ENCODE measurements around the gene SYNRG.
A peak's percentile ranks its signal among the peaks of the same experiment; 100 is the strongest.
"Not testable (repeated sequence)": the region's sequence is repeated elsewhere in the genome, so short reads cannot be mapped to it uniquely, and the experiment has no call there.

Gene SYNRG, protein sequence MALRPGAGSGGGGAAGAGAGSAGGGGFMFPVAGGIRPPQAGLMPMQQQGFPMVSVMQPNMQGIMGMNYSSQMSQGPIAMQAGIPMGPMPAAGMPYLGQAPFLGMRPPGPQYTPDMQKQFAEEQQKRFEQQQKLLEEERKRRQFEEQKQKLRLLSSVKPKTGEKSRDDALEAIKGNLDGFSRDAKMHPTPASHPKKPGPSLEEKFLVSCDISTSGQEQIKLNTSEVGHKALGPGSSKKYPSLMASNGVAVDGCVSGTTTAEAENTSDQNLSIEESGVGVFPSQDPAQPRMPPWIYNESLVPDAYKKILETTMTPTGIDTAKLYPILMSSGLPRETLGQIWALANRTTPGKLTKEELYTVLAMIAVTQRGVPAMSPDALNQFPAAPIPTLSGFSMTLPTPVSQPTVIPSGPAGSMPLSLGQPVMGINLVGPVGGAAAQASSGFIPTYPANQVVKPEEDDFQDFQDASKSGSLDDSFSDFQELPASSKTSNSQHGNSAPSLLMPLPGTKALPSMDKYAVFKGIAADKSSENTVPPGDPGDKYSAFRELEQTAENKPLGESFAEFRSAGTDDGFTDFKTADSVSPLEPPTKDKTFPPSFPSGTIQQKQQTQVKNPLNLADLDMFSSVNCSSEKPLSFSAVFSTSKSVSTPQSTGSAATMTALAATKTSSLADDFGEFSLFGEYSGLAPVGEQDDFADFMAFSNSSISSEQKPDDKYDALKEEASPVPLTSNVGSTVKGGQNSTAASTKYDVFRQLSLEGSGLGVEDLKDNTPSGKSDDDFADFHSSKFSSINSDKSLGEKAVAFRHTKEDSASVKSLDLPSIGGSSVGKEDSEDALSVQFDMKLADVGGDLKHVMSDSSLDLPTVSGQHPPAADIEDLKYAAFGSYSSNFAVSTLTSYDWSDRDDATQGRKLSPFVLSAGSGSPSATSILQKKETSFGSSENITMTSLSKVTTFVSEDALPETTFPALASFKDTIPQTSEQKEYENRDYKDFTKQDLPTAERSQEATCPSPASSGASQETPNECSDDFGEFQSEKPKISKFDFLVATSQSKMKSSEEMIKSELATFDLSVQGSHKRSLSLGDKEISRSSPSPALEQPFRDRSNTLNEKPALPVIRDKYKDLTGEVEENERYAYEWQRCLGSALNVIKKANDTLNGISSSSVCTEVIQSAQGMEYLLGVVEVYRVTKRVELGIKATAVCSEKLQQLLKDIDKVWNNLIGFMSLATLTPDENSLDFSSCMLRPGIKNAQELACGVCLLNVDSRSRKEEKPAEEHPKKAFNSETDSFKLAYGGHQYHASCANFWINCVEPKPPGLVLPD (N-terminal part only)

DNA sequence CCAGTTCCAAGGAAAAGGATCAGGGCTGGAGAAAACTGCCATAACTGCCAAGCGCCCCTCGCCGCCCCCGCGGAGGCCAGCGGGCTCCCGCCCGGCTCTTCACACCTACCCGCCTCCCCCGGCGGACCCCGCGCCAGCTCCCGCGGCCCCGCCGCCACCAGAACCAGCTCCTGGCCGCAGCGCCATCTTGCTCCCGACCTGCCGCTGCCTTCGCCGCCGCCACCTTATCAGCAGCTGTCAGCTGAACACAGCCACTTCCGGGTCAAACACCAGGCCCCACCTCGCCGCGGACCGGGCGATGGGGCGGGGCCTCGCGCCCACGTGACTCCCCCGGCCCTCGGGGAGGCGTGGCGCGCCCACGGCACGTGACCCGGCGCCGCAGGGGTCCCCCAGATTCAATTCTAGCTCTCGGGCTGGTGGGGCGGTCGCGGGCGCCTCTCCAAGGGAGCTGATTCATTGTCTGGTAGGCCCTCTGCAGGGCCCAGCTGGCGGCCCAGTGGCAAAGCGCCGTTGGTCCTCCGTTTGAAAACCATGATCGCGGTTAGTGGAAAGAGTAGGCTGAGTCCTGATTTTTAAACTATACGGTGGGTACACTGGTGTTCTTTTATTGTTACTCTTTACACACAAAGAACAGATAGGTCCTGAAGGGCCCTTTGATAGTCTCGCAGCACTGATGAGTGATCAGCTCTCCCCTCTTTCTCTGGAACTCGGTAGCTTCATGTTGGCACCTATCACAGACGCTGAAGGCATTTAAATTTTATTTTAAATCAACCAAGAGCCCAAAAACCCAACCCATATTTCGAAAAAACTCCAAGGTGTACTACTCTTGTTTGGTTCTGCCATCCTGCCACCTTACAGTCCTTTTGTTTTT is at the start of gene SYNRG:
Gene SYNRG, minus strand, starts transcription at position 249 of the 871 bp plus-strand sequence. Its CDS starts 63 bp downstream, at position 186.
- peak; percentile 97 for DNase-seq

DNA sequence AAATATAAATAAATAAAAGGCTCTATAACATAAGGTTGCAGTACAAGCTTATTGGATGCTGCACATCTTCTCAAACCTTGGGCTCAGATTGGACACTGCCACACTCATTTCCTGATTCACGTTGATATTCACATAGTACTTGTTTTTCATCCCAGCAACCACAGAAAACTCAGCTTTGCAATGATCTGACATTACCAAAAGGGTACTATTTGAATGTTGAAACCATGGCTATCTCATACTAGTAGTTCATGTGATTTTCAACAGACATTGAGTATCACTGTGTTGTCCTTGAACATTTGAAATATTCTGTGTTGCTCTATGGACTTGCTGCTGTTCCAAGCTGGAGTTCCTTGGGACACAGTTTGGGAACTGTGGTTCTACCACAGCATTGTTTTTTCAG is 48.0 kb upstream of the SYNRG start:
- no peak for DNase-seq

DNA sequence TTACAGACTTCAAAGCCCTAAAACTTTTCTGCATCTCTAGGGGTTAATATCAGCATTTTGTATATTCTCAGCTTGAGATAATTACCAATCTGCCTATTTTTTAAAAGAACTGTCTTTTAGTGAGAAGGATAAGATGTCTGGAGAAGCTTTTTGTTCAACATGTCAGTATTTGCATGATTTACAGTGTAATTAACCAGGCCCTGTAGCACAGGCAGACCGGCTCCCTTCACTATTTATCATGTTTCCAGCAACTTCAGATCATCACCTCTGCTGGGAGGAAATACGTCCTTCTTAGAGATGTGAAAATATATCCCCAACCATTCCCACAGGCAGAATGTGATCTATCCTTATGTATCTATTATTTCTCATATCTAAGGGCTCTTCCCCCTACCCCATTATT is 42.6 kb upstream of the SYNRG start:
- DNase-seq: no peak

DNA sequence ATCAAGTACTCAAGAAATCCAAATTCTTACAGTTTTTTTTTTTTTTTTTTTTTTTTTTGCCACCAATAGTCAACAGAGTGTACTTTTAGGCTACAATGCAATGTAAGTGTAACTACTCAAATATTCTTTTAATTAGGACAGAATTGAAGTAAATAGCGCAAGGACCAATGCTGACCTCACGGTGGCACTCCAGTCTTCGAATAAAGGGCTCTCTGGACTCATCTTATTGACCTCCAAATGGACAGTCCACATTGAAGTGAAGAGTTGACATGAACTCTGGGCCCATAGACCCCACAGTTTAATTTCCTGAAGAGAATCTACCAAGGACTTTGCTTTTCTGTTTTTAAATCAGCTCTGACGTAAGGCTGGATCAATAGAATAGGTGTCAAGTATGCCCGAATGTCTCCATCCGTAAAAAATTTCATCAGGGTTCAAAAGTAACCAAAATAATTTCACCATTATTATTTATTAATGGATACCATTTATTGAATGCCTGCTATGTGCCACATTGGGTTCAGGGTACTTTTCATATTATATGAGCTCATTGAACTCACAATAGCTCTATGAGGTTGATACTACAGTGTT is 41.3 kb upstream of the SYNRG start:
- no peak for DNase-seq

DNA sequence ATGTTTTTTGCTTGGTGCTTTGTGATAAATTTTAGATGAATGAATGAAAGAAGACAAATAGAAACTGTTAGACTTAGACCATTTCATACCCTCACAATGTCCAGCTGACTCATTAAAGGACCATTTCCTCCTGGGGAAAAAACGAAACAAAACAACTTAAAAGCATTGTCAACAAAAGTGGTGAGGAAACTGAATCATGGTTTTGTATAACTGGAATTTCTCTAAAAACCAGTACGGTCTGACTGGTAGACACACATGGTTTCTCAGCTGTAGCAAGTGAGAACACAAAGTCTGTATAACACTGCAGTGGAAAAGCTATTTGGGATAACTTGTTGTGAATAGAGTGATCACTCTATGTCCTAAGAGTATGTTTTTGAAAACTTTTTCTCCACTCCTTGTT is 39.3 kb upstream of the SYNRG start:
- peak; percentile 15 for DNase-seq

DNA sequence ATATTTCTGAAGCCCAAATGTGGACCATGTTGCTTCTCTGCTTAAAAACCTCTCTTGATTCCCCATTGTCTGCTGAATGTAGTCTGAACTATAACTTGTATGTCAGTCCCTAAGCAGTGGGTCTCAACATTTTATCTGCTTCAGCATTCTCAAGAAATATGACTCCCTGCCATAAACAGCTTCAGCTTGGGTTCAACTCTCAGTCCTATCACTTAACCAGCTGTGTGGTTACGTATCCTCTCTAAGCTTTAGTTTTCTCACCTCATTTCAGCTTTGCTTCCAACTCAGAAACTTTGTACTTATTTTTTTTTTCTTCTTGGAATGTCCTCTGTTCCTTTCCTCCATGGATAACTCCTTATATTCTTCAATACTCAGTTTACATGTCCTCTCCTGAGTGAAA is 38.6 kb upstream of the SYNRG start:
- DNase-seq: no peak

DNA sequence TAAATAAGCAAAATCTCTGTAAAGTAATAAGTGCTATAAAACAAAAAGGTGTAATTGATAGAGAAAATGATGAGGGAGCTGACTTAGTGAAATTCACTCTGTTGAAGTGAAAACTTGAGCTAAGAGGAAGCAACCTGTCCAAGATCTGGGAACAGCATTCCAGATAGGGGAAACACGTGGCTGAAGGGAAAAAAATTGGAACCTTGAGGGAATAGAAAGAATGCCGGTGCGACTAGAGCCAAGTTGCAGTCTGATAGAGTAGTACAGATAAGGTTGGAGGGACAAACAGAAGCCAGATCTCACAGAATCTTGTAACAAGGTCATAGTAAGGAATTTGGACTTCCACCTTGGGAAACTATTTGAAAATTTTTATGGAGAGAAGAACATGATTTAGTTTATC is 34.7 kb upstream of the SYNRG start:
- no peak for DNase-seq

DNA sequence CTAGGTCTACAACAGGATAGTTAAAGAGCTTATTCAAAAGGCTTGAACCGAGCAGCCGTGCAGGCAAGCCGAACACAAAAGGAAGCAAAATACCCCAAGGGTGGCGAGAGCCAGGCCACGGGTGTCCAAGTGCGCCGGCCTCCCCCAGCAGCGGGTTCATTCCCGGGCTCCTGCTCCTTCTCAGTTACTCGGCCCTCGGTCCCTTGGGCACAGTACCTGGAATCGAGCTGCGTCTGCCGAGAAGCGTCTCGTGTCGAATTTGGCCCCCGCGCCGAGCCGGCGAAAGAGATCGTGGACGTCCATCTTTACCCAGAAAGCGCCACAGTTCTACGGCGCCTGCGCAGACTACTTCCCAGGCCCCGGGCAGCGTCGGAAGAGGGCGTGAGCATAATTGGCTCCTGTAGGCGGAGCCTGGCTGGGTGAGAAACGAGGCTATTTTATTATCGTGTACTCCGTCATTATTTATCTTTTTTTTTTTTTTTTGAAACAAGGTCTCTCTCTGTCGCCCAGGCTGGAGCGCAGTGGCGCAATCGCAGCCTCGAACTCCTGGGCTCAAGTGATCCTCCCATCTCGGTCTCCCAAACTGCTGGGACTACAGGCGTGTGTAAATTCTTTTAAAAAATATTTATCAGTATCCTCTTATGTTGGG is 34.0 kb upstream of the SYNRG start, which contains the start of gene DDX52:
Gene DDX52, minus strand, starts transcription at position 329 of the 649 bp plus-strand sequence. Its CDS starts 26 bp downstream, at position 303.
- DNase-seq: peak; percentile 93

DNA sequence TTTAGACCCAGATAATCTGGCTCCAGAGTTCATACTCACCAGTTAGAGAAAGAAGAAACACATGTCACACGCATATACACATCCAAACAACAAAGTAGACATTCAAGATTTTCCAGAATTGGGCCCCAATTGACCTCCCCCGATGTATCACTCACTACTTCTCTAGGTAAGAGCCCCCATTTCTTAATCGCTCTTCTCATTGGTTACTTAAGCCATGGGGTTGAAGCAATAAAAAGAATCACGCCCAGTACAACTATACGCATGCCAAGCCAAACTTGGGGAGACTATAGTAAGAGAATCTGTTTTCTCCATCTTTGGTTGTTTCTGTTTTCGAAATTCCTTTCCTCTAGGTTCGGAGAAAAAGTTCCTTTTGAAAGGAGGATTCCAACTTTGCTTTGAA is 33.5 kb upstream of the SYNRG start:
- peak; percentile 9 for DNase-seq

DNA sequence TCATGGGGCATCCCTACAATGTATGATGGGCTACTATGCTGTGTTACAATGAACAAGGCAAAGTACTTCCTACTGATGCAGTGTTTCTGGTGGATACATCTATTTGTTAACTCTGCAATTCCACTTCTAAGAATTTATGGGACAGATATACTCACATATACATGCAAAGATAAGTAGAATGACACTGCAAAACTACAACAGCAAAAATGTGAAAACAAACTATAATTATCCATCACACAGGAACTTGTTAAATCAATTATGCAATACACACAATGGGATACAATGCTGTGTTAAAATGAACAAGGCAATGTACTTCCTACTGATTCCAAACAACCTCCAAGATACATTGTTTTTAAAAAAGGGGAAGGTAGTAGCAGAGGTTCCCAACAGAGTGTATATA is 30.8 kb upstream of the SYNRG start:
- no peak for DNase-seq

DNA sequence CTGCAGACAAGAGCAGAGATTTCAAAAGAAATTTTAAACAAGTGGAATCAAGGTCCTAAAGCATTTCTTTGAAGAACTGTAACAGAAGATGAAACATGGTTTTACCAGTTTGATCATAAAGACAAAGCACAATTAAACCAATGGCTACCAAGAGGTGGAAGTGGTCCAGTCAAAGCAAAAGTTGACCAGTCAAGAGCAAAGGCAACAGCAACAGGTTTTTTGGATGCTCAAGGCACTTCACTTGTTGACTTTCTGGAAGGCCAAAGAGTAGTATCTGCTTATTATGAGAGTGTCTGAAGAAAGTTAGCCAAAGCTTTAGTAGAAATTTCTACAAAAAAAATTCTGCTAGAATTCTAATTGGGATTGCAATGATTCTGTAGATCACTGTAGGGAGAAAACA is 28.7 kb upstream of the SYNRG start:
- DNase-seq: no peak

DNA sequence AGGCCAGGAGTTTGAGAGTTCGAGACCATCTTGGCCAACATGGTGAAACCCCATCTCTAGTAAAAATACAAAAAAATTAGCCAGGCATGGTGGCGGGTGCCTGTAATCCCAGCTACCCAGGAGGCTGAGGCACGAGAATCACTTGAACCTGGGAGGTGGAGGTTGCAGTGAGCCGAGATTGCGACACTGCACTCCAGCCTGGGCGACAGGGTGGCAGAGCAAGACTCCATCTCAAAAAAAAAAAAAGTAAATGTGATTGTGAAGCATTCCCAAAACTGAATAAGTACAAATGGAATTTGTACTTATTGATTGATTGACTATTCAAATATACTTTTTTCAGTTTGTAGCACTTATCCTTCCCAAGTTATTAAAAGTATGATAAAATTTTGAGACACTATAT is 7.2 kb upstream of the SYNRG start:
- DNase-seq: not testable (repeated sequence)

DNA sequence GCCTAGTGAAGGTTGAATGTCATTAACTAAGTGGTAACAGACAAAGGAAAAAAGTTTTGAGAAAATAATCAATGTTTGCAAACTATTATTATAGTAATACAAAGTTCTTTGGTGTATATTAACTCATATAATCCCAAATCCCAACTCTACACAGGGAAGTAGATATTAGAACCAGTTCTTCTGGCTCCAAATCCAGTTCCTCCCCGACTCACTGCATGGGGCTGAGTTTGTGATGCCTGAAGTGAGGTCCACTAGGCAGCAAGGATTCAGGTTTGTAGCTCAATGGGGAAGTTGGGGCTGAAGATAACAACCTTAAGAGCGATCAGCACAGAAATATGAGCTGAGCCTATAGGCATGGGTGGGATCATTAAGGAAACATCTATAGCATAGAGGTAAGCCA is 5.6 kb upstream of the SYNRG start:
- no peak for DNase-seq

DNA sequence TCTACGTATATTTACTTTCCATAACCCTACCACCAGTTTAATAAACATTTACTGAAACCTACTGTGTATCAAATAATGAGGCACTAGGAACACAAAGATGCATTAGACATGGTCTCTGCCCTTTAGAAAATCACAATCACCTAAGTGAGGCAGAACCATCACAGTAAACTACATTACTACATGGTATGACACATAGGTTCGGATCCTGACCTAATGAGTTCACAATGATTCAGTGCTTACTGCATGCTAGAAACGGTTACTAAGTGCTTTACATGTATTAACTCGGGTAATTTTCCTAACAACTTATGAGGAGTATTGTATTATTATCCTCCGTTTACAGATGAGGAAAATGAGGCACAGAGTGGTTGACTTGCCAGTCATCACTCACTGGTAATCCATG is 5.2 kb upstream of the SYNRG start:
- DNase-seq: no peak

DNA sequence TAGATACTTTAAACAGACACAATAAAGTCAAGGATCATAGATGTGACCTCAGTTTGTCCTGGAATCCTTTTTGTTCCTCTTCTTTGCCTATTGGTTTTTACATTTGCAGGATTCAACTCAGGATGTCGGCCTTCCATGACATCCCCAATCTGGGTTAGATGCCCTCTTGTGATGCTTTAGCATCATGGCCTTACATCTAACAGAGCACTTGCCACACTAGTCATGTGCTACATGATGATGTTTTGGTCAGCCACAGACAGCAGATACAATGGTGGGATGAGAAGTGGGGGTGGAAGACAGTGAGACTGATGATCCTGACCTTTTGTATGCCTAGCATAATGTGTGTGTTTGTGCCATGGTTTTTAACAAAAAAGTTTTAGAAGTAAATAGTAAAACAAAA is 1.8 kb upstream of the SYNRG start:
- DNase-seq: no peak

DNA sequence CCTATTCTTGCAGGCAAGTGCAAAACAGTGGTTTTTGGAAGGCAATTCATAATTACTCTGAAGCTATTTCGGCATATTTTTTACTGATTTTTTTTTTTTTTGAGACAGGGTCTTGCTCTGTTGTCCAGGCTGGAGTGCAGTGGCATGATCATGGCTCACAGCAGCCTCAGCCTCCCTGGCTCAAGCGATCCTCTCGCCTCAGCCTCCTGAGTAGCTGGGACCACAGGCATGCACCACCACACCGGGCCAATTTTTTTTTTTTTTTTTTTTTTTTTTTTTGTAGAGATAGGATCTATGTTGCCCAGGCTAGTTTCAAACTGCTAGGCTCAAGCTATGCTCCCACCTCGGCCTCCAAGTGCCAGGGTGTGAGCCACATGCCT is 813 bp upstream of the SYNRG start:
- not testable (repeated sequence) for DNase-seq

DNA sequence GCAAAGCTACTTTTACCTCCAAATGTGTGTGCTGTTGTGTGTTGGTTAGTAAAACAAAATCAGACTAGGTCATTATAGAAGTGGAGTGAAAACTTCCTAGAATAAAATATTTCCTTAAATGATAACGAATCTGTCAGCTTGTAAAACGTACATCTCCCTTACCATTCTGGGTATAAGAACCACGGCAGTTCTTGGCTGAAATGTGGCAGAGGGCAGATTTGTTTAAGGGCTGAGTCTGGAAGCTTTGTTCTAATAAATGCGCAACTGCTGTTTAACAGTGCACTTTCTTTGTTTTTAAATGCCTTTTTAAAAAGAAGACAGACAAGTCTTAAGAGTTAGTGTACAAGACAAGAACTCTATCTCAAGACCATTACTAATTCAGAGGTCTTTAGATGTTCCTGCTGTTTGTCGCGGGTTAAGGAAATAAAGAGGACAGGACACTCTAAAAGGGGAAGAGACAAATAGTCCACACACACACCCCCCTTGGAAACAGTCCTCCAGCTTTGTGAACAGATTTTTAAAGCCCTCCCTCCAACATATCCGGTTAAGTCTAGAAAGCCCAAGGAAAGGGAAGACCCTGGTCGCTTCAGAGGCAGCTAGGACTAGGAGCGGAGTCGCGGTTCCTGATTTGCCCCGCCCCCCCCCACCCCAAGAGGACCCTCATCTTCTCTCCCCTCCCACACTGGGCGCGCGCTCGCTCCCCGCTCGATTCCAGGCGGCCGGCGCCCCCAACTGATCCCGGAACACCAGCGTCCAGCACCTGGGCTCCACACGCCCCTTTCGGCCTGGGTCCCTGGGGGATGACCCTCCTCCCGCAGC is 658 bp downstream of the SYNRG start:
- DNase-seq: peak; percentile 31

DNA sequence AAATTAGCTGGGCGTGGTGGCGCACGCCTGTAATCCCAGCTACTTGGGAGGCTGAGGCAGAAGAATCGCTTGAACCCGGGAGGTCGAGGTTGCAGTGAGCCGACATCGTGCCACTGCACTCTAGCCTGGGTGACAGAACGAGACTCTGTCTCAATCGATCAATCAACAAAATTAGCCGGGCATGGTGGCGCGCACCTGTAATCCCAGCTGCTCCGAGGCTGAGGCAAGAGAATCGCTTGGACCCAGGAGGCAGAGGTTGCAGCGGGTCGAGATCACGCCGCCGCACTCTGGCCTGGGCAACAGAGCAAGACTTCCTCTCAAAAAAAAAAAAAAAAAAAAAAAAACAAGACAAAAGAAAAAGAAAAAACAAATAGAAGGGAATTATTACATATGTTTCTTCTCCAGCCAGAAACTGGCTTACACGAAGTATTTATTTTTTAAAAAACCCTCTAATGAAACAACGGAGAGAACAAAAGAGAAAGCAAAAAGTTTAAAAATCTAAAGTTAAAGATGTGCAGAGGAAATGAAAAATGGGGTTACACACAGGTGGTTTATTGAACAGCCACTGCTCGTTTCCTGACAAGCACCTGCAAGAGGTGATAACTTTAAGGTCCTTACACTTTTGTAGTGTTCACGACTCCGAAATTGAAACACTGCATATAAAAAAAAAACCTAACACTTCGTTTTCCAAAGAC is 1.4 kb downstream of the SYNRG start:
- DNase-seq: peak; percentile 42

DNA sequence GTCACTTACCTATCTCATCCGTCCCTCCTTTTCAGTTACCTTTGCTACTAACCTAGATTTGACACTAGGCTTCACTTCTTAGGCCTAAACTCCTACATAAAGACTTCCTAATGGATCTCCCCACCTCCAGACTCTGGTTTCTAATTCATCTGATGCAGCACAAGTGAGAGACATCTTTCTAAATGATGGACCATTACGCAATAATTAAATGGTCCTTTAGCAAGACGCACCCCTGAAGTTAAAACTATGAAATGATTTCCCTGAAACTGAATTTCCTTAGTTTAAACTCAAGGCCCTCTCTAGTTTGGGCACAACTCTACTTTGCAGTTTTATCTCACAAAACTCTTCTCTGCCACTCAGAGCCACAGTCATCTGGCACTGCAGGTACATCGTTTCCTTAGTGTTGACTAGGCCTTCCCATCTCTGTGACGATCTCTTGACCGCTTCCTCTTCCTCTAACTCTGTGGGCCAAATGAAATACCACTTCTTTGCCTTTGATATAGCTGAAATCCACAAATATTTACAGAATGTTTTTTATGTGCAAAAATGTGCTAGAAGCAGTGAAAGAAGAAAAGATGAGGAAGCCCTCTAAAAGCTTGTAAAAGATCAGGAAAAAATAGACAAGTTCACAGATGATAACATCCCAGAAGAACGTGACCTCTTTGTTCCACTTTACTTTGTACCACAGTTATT is 3.3 kb downstream of the SYNRG start:
- peak; percentile 77 for DNase-seq

All from activated CD4-positive, alpha-beta T cell treated with anti-CD3 and anti-CD28 coated beads, Interleukin-2, Interleukin-6, amounts not matched to agents 100 ng/mL and 50 ng/mL, durations not matched to agents 16 hours and 8 hours (primary cell).